ENCODE data around the gene SRP19. TPM values are rescaled to one million over a fixed set of nuclear protein-coding genes. Genes with fewer than 3 reads are reported as not detected.
A peak's percentile ranks its signal among the peaks of the same experiment; 100 is the strongest.

Gene SRP19
- total and polyA plus RNA-seq, 12 donors = 19.4 to 80.1 (median 26.9) TPM

DNA sequence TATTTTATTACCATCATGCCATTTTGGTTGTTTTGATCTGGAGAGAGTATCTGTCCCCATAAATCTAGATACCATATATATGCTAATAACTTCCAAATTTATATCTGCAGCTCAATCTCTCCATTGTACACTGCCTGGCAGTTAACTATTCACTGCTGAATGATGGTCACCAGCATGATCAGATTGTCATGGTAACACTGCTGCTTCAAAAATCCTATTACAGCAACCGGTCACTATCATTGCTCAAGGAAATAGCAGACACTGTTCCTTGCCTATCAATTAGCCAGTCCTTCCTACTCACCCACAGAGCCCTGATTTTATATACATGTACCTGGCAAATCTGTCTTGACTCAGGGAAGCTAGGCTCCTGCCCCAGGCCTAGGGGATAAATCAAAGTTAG is 49.4 kb downstream of the SRP19 start:
- 77 to 93% methylated on average over 1 of the region's 1 CpG for WGBS, 2 donors
- DNase-seq = no peak
- TF ChIP-seq, protein P1, sequence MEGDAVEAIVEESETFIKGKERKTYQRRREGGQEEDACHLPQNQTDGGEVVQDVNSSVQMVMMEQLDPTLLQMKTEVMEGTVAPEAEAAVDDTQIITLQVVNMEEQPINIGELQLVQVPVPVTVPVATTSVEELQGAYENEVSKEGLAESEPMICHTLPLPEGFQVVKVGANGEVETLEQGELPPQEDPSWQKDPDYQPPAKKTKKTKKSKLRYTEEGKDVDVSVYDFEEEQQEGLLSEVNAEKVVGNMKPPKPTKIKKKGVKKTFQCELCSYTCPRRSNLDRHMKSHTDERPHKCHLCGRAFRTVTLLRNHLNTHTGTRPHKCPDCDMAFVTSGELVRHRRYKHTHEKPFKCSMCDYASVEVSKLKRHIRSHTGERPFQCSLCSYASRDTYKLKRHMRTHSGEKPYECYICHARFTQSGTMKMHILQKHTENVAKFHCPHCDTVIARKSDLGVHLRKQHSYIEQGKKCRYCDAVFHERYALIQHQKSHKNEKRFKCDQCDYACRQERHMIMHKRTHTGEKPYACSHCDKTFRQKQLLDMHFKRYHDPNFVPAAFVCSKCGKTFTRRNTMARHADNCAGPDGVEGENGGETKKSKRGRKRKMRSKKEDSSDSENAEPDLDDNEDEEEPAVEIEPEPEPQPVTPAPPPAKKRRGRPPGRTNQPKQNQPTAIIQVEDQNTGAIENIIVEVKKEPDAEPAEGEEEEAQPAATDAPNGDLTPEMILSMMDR (IDR thresholded peaks at IDR 0.05) = no peak
- H3K36me3 ChIP-seq = peaks cover 0 to 92% (median 11%) of the 10 kb centered on the region in 9 donors
- intact Hi-C loops (cut with DNase I) = no loop called here
- ATAC-seq = no peak
- H3K27me3 ChIP-seq = no peaks in the 10 kb centered on the region
- H3K4me3 ChIP-seq = no peak overlapping the region
- H3K27ac ChIP-seq = no peak overlapping the region
- peaks cover 6 to 74% (median 52%) of the 10 kb centered on the region in 9 donors for H3K4me1 ChIP-seq
- H3K9me3 ChIP-seq = no peaks in the 10 kb centered on the region

DNA sequence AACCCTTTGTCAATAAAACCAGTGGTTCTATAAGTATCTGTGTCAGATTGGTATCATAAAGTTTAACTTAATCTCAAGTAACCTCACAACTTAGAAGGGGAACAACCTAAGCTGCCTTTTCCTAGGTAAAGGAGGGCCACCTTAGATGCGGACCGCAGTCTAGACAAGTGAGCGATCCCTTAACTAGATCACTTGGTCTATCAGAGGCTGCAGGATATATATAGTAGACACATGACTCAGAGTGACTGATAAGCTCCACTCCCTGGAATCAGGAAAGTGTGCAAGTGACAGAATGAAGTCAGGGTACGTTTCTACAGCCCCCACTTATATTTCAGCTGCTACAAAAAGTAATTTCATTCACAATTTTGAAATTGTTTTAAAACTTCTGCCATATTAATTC is 53.5 kb downstream of the SRP19 start:
- Histone ChIP-seq H3K36me3 (peaks cover 0 to 92% (median 8%) of the 10 kb centered on the region in 9 donors), H3K4me3 (peak overlapping the region in 1 of 10 donors; percentile 3), H3K27ac (peak overlapping the region in 6 of 10 donors; percentile 9 to 66 (median 40)), H3K4me1 (peaks cover 12 to 85% (median 73%) of the 10 kb centered on the region in 9 donors), H3K9me3 (no peaks in the 10 kb centered on the region), H3K27me3 (no peaks in the 10 kb centered on the region)
- DNase-seq (no peak), ATAC-seq (peak in 7 of 8 donors; percentile 52 to 85 (median 71))
- intact Hi-C loops (cut with DNase I) = no loop called here
- 31 to 49% methylated on average over 4 of the region's 4 CpGs for WGBS, 2 donors
- TF ChIP-seq, protein P1 (IDR thresholded peaks at IDR 0.05) = no peak

DNA sequence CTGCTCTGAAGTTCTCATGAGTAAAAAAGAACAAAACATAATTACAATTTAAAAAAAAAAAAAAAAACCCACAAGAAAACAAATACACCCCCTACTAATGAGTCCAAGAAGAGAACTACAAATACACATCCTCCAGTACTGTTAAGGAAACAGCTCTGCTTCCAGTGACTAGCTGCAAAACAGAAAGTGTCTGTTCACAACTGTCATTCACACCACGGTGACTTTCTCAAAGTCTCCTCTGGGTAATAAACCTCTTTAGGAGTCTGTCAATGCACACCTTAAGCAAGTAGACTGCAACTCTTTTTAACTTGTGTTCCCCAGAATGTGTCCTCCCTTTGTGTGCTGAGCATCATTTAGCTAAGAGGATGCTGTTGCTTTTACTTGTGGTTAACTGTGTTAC is 54.7 kb downstream of the SRP19 start:
- H3K9me3 ChIP-seq = no peaks in the 10 kb centered on the region
- no peak overlapping the region for H3K4me3 ChIP-seq
- WGBS, 2 donors = 26 to 33% methylated on average over 1 of the region's 1 CpG
- TF ChIP-seq, protein P1 (IDR thresholded peaks at IDR 0.05) = no peak
- H3K27ac ChIP-seq = peak overlapping the region in 3 of 10 donors; percentile 42 to 66 (median 46)
- H3K36me3 ChIP-seq = peaks cover 0 to 90% (median 4%) of the 10 kb centered on the region in 9 donors
- H3K4me1 ChIP-seq = peaks cover 12 to 96% (median 82%) of the 10 kb centered on the region in 9 donors
- DNase-seq (no peak), ATAC-seq (peak in 1 of 8 donors; percentile 14)
- H3K27me3 ChIP-seq = no peaks in the 10 kb centered on the region
- intact Hi-C loops (cut with DNase I) = loop anchor here in 1 of 10 donors (5.0 kb wide), 1 partner anchor 171 kb away; no protein-coding TSS in a partner anchor

DNA sequence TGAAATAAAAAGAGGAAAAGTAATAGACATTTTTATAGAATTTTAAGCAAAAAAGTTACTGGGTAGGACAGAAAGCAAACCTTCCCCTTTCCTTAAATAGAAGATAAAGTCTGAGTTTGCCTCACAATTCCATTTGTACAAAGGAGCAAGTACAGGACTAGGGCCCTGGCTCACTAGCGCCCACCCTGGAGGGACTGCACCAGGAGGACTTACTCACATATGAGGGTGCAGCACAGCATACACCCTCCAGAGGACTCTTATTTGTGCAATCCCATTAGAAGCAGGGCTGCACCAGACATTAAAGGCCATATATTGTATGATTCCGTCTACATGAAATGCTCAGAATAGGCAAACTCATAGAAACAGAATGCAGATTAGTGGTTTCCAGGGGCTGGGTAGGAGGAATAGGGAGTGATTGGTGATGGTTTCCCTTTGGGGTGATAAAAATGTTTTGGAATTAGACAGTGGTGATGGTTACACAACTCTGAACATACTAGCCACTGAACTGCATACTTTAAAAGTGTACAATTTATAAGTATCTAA is 56.4 kb downstream of the SRP19 start:
- DNase-seq (no peak), ATAC-seq (no peak)
- peak overlapping the region in 8 of 10 donors; percentile 13 to 66 (median 44) for H3K27ac ChIP-seq
- H3K9me3 ChIP-seq = no peaks in the 10 kb centered on the region
- WGBS, 2 donors = 90 to 95% methylated on average over 2 of the region's 2 CpGs
- intact Hi-C loops (cut with DNase I) = loop anchor here in 1 of 10 donors (5.0 kb wide), 1 partner anchor 170 kb away; no protein-coding TSS in a partner anchor
- no peaks in the 10 kb centered on the region for H3K27me3 ChIP-seq
- no peak overlapping the region for H3K4me3 ChIP-seq
- peaks cover 0 to 73% (median 4%) of the 10 kb centered on the region in 9 donors for H3K36me3 ChIP-seq
- H3K4me1 ChIP-seq = peaks cover 12 to 86% (median 75%) of the 10 kb centered on the region in 9 donors
- TF ChIP-seq, protein P1 (IDR thresholded peaks at IDR 0.05) = peak in 1 of 9 donors; percentile 9

Measured in heart right ventricle (tissue), 16 donors.